GM23338 (cell line): ENCODE measurements around the gene RAN. TPM values are rescaled to one million over a fixed set of nuclear protein-coding genes. Genes with fewer than 3 reads are reported as not detected.
A peak's percentile ranks its signal among the peaks of the same experiment; 100 is the strongest.

Experiments used
- ATAC-seq: fragments of 200-7000 bp; cut with Tn5 transposase; 3 replicates; pipeline ENCODE4 v1.9.1; 2020
- DNase-seq: peaks from one replicate; pipeline ENCODE4 v3.0.0-alpha.2; 2015; ENCODE audit warnings: low spot score
- H2AFZ ChIP-seq: fragments of 200-600 bp; sonication (generic); 2 replicates; pipeline ENCODE4 v1.8.0; 2016; ENCODE audit warnings: antibody characterized with exemption, mild to moderate bottlenecking, moderate library complexity
- H3F3A ChIP-seq: fragments of 200-600 bp; sonication (generic); replicated peaks from 2 replicates; pipeline ENCODE4 v1.8.0; 2017; ENCODE audit warnings: antibody characterized with exemption, mixed run types, low read depth
- H3K27ac ChIP-seq: fragments of 200-600 bp; sonication (generic); 2 replicates; pipeline ENCODE4 v1.6.1; 2016; ENCODE audit warnings: low read depth
- H3K27me3 ChIP-seq: fragments of 200-600 bp; sonication (generic); 2 replicates; pipeline ENCODE4 v1.8.0; 2016; ENCODE audit warnings: mild to moderate bottlenecking, mixed run types, moderate library complexity; ENCODE audit not compliant: insufficient read depth
- H3K36me3 ChIP-seq: fragments of 200-600 bp; sonication (generic); 2 replicates; pipeline ENCODE4 v1.8.0; 2016; ENCODE audit warnings: mild to moderate bottlenecking; ENCODE audit not compliant: insufficient read depth
- H3K4me1 ChIP-seq: fragments of 200-600 bp; sonication (generic); 2 replicates; pipeline ENCODE4 v1.8.0; 2016; ENCODE audit warnings: mild to moderate bottlenecking, moderate library complexity; ENCODE audit not compliant: insufficient read depth
- H3K4me2 ChIP-seq: fragments of 200-600 bp; sonication (generic); 2 replicates; pipeline ENCODE4 v1.7.1; 2017; ENCODE audit warnings: mixed run types
- H3K4me3 ChIP-seq: fragments of 200-600 bp; sonication (generic); 2 replicates; pipeline ENCODE4 v1.6.1; 2016; ENCODE audit warnings: mixed run types
- H3K79me2 ChIP-seq: fragments of 200-600 bp; sonication (generic); replicated peaks from 2 replicates; pipeline ENCODE4 v1.8.0; 2017; ENCODE audit warnings: mild to moderate bottlenecking; ENCODE audit not compliant: insufficient read depth
- H3K9me2 ChIP-seq: fragments of 200-600 bp; sonication (generic); 2 replicates; pipeline ENCODE4 v1.8.0; 2017; ENCODE audit not compliant: insufficient read depth
- H4K20me1 ChIP-seq: fragments of 200-600 bp; sonication (generic); replicated peaks from 2 replicates; pipeline ENCODE4 v1.8.0; 2017; ENCODE audit warnings: mild to moderate bottlenecking; ENCODE audit not compliant: insufficient read depth
- H3K27ac Mint-ChIP-seq: 2 replicates; pipeline ENCODE4 v1.8.0; 2020; ENCODE audit warnings: inconsistent platforms, mild to moderate bottlenecking, moderate library complexity, mixed read lengths
- H3K27me3 Mint-ChIP-seq: 3 replicates; pipeline ENCODE4 v1.8.0; 2022; ENCODE audit warnings: low read depth, mild to moderate bottlenecking, moderate library complexity, mixed read lengths, inconsistent platforms; ENCODE audit not compliant: insufficient read depth, poor library complexity
- H3K36me3 Mint-ChIP-seq: 3 replicates; pipeline ENCODE4 v1.8.0; 2021; ENCODE audit warnings: low read depth, mild to moderate bottlenecking, inconsistent platforms, moderate library complexity, mixed read lengths
- H3K4me1 Mint-ChIP-seq: 3 replicates; pipeline ENCODE4 v1.8.0; 2020; ENCODE audit warnings: mild to moderate bottlenecking, inconsistent platforms, mixed read lengths
- H3K4me3 Mint-ChIP-seq: 3 replicates; pipeline ENCODE4 v1.8.0; 2021; ENCODE audit warnings: moderate library complexity, mild to moderate bottlenecking, inconsistent platforms, mixed read lengths
- H3K9me3 Mint-ChIP-seq: 3 replicates; pipeline ENCODE4 v1.8.0; 2020; ENCODE audit warnings: moderate library complexity, mild to moderate bottlenecking, inconsistent platforms, mixed read lengths
- CREB1 ChIP-seq: fragments of 250-450 bp; sonication (Bioruptor Pico); IDR thresholded peaks from 2 replicates; pipeline ENCODE4 v1.5.0; 2020; ENCODE audit warnings: low read depth, mild to moderate bottlenecking, moderate library complexity
- EZH2 ChIP-seq: fragments of 200-600 bp; sonication (generic); IDR thresholded peaks from one replicate; pipeline ENCODE4 v1.8.0; 2017; ENCODE audit warnings: antibody characterized with exemption, mild to moderate bottlenecking, low read depth; ENCODE audit not compliant: unreplicated experiment
- EZH2phosphoT487 ChIP-seq: fragments of 200-600 bp; sonication (generic); IDR thresholded peaks from one replicate; pipeline ENCODE4 v1.8.1; 2018; ENCODE audit warnings: antibody characterized with exemption; ENCODE audit not compliant: unreplicated experiment
- JUNB ChIP-seq: IDR thresholded peaks from one replicate; pipeline ENCODE4 v1.6.1; 2016; ENCODE audit warnings: antibody characterized with exemption; ENCODE audit not compliant: unreplicated experiment
- NANOG ChIP-seq: IDR thresholded peaks from 2 replicates; pipeline ENCODE4 v1.6.1; 2016; ENCODE audit warnings: antibody characterized with exemption, borderline replicate concordance
- ZNF331 ChIP-seq: fragments of 250-450 bp; sonication (Bioruptor Pico); IDR thresholded peaks from 2 replicates; pipeline ENCODE4 v1.5.0; 2020; ENCODE audit warnings: low read depth, mild to moderate bottlenecking, moderate library complexity
- polyA plus RNA-seq: library from polyadenylated mRNA; unstranded; fragments of >200 nt; fragmentation: Nextera tagmentation; extraction: Ambion mirVana; gene quantifications from 2 replicates; pipeline ENCODE4 v1.2.1, GENCODE V29; 2016
- total RNA-seq: library from RNA; depleted of rRNA; stranded (reverse); fragments of >200 nt; shearing (Covaris generic); gene quantifications from 2 replicates; pipeline ENCODE4 v1.2.3, GENCODE V29; 2014
- TF ChIP-seq, protein P1 (sequence below), 2 experiments: fragments of 200-600 bp in 1 of 2; sonication (generic) in 1 of 2; conservative IDR thresholded peaks; 2 replicates each; pipeline versions ENCODE4 v1.5.1 to v1.6.1; 2016 to 2017; ENCODE audit warnings: antibody characterized with exemption in 2 of 2, low read depth in 2 of 2, mild to moderate bottlenecking in 2 of 2, moderate library complexity in 1 of 2
- TF ChIP-seq, protein P2 (sequence below): IDR thresholded peaks from one replicate; pipeline ENCODE4 v1.6.1; 2018; ENCODE audit warnings: antibody characterized with exemption; ENCODE audit not compliant: unreplicated experiment

Gene RAN
- total and polyA plus RNA-seq, 2 experiments from 2014 or later: 976 to 2,289 TPM

DNA sequence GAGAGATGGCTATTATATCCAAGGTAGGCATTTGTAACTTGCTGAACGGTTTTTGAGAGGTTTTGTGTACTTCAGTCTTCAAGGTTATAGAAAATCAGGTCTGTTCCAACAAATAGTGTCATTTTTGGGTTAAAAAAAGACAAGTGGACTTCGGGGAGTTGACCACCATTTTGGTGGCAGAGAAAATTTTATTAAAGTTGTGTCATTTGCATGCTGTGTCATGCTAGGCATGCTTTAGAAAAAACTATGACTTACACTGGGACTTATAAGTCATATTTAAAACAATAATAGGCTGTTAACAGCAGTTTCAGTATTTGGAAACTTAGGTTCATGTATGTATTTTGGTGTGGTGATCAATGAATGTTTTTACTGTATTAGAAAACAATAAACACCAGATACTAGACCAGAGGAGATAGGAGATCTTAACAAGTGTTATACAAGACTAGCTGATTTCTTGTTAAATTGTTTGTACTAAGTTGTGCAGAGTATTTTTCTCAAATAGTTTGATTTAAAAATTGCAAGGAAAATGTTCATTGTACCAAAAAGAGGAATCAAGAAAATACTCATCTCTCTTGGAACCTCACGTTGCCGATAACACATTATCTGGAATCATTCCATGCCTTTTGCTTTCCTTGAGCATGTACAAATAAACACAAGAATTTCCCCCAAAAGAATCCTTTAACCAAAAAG, 1.4 kb downstream of the RAN start:
- peak overlapping the region; percentile 96 for H3K4me3 Mint-ChIP-seq
- peaks cover 51% of the 10 kb centered on the region for H3K4me1 Mint-ChIP-seq
- peaks cover 14% of the 10 kb centered on the region for H3K27me3 Mint-ChIP-seq
- 0 out of 3 replicates have a peak, but pooled peaks cover 4% of the 10 kb centered on the region for H3K9me3 Mint-ChIP-seq
- Histone ChIP-seq H3K79me2 (peaks cover 33% of the 10 kb centered on the region), H3K9me2 (no peaks in the 10 kb centered on the region), H2AFZ (no peak overlapping the region), H3F3A (peaks cover 57% of the 10 kb centered on the region), H3K4me2 (peak overlapping the region; percentile 85), H3K4me3 (peak overlapping the region; percentile 85), H3K36me3 (peaks cover 47% of the 10 kb centered on the region), H4K20me1 (peaks cover 42% of the 10 kb centered on the region), H3K4me1 (peaks cover 43% of the 10 kb centered on the region), H3K27me3 (no peaks in the 10 kb centered on the region), H3K27ac (peak overlapping the region; percentile 85)
- ATAC-seq: no peak
- TF ChIP-seq, protein P1, sequence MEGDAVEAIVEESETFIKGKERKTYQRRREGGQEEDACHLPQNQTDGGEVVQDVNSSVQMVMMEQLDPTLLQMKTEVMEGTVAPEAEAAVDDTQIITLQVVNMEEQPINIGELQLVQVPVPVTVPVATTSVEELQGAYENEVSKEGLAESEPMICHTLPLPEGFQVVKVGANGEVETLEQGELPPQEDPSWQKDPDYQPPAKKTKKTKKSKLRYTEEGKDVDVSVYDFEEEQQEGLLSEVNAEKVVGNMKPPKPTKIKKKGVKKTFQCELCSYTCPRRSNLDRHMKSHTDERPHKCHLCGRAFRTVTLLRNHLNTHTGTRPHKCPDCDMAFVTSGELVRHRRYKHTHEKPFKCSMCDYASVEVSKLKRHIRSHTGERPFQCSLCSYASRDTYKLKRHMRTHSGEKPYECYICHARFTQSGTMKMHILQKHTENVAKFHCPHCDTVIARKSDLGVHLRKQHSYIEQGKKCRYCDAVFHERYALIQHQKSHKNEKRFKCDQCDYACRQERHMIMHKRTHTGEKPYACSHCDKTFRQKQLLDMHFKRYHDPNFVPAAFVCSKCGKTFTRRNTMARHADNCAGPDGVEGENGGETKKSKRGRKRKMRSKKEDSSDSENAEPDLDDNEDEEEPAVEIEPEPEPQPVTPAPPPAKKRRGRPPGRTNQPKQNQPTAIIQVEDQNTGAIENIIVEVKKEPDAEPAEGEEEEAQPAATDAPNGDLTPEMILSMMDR (conservative IDR thresholded peaks at IDR 0.05; ENCODE audit: low read depth in 2 of 2): no peak
- TF ChIP-seq CREB1 (CRISPR knock-in tag): no peak
- no peak for TF ChIP-seq JUNB
- no peak for TF ChIP-seq NANOG
- no peak for TF ChIP-seq ZNF331 (CRISPR knock-in tag)
- no peak for TF ChIP-seq EZH2phosphoT487
- TF ChIP-seq EZH2: no peak
- TF ChIP-seq, protein P2, sequence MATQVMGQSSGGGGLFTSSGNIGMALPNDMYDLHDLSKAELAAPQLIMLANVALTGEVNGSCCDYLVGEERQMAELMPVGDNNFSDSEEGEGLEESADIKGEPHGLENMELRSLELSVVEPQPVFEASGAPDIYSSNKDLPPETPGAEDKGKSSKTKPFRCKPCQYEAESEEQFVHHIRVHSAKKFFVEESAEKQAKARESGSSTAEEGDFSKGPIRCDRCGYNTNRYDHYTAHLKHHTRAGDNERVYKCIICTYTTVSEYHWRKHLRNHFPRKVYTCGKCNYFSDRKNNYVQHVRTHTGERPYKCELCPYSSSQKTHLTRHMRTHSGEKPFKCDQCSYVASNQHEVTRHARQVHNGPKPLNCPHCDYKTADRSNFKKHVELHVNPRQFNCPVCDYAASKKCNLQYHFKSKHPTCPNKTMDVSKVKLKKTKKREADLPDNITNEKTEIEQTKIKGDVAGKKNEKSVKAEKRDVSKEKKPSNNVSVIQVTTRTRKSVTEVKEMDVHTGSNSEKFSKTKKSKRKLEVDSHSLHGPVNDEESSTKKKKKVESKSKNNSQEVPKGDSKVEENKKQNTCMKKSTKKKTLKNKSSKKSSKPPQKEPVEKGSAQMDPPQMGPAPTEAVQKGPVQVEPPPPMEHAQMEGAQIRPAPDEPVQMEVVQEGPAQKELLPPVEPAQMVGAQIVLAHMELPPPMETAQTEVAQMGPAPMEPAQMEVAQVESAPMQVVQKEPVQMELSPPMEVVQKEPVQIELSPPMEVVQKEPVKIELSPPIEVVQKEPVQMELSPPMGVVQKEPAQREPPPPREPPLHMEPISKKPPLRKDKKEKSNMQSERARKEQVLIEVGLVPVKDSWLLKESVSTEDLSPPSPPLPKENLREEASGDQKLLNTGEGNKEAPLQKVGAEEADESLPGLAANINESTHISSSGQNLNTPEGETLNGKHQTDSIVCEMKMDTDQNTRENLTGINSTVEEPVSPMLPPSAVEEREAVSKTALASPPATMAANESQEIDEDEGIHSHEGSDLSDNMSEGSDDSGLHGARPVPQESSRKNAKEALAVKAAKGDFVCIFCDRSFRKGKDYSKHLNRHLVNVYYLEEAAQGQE: no peak
- DNase-seq: no peak
- H3K27ac Mint-ChIP-seq: peak overlapping the region; percentile 99
- peaks cover 54% of the 10 kb centered on the region for H3K36me3 Mint-ChIP-seq

- Mint-ChIP-seq H3K36me3 (peaks cover 54% of the 10 kb centered on the region), H3K27me3 (peaks cover 14% of the 10 kb centered on the region), H3K27ac (peak overlapping the region; percentile 26), H3K9me3 (0 out of 3 replicates have a peak, but pooled peaks cover 4% of the 10 kb centered on the region), H3K4me1 (peaks cover 54% of the 10 kb centered on the region), H3K4me3 (peak overlapping the region; percentile 96)
- no peaks in the 10 kb centered on the region for H3K9me2 ChIP-seq
- H2AFZ ChIP-seq: no peak overlapping the region
- H3K4me2 ChIP-seq: peak overlapping the region; percentile 85
- DNase-seq (no peak), ATAC-seq (no peak)
- H3K79me2 ChIP-seq: peaks cover 33% of the 10 kb centered on the region
- H3K36me3 ChIP-seq: peaks cover 47% of the 10 kb centered on the region
- H3K27ac ChIP-seq: peak overlapping the region; percentile 85
- H3F3A ChIP-seq: peaks cover 61% of the 10 kb centered on the region
- H3K27me3 ChIP-seq: no peaks in the 10 kb centered on the region
- H4K20me1 ChIP-seq: peaks cover 44% of the 10 kb centered on the region
- peak overlapping the region; percentile 85 for H3K4me3 ChIP-seq
- peaks cover 47% of the 10 kb centered on the region for H3K4me1 ChIP-seq
- no peak for TF ChIP-seq ZNF331 (CRISPR knock-in tag)
- no peak for TF ChIP-seq EZH2
These were observed 2.0 kb downstream of the RAN start for GRCh38 chr12:130873825-130874224.
